OCI-LY1 (cell line): ENCODE measurements around the gene MS4A14.

ENCODE experiments used
- H2AFZ ChIP-seq: fragments of 200-600 bp; sonication (generic), shearing (Covaris generic); 2 replicates; pipeline ENCODE4 v1.6.0; 2014; ENCODE audit warnings: antibody characterized with exemption, mild to moderate bottlenecking, low read length
- H3F3A ChIP-seq: fragments of 200-600 bp; sonication (generic), shearing (Covaris generic); 2 replicates; pipeline ENCODE4 v1.6.0; 2014; ENCODE audit warnings: mild to moderate bottlenecking, antibody characterized with exemption, low read length, moderate library complexity; ENCODE audit not compliant: insufficient read depth
- H3K27ac ChIP-seq: fragments of 200-600 bp; sonication (generic); 2 replicates; pipeline ENCODE4 v1.5.1; 2014; ENCODE audit warnings: low read length, mixed run types, mild to moderate bottlenecking, low read depth; ENCODE audit not compliant: poor library complexity, severe bottlenecking
- H3K27me3 ChIP-seq: fragments of 200-600 bp; sonication (generic); 2 replicates; pipeline ENCODE4 v1.6.0; 2014; ENCODE audit warnings: antibody characterized with exemption, mild to moderate bottlenecking, low read length, moderate library complexity; ENCODE audit not compliant: insufficient read depth
- H3K36me3 ChIP-seq: fragments of 200-600 bp; sonication (generic); 2 replicates; pipeline ENCODE4 v1.6.1; 2014; ENCODE audit warnings: mild to moderate bottlenecking, antibody characterized with exemption, low read length, moderate library complexity, mixed read lengths; ENCODE audit not compliant: insufficient read depth
- H3K4me1 ChIP-seq: fragments of 200-600 bp; sonication (generic); 2 replicates; pipeline ENCODE4 v1.5.1; 2014; ENCODE audit warnings: mild to moderate bottlenecking, low read length, moderate library complexity; ENCODE audit not compliant: insufficient read depth, severe bottlenecking
- H3K4me2 ChIP-seq: fragments of 200-600 bp; sonication (generic), shearing (Covaris generic); 2 replicates; pipeline ENCODE4 v1.6.1; 2014; ENCODE audit warnings: low read length
- H3K4me3 ChIP-seq: fragments of 200-600 bp; sonication (generic); 2 replicates; pipeline ENCODE4 v1.5.1; 2014; ENCODE audit warnings: low read length, low read depth, mild to moderate bottlenecking, mixed read lengths; ENCODE audit not compliant: poor library complexity, severe bottlenecking
- H3K79me2 ChIP-seq: fragments of 200-600 bp; shearing (Covaris generic); 2 replicates; pipeline ENCODE4 v1.6.1; 2016; ENCODE audit warnings: mixed run types, low read length, mixed read lengths; ENCODE audit not compliant: insufficient read depth
- H3K9ac ChIP-seq: fragments of 200-600 bp; sonication (generic), shearing (Covaris generic); 2 replicates; pipeline ENCODE4 v1.6.1; 2014; ENCODE audit warnings: mild to moderate bottlenecking, low read length, mixed read lengths
- H3K9me2 ChIP-seq: fragments of 200-600 bp; sonication (generic), shearing (Covaris generic); 2 replicates; pipeline ENCODE4 v1.6.1; 2014; ENCODE audit warnings: low read depth, mild to moderate bottlenecking, low read length, mixed read lengths
- H3K9me3 ChIP-seq: fragments of 200-600 bp; shearing (Covaris generic); 2 replicates; pipeline ENCODE4 v1.6.1; 2014; ENCODE audit warnings: low read length, mixed read lengths
- H4K20me1 ChIP-seq: fragments of 200-600 bp; sonication (generic), shearing (Covaris generic); 2 replicates; pipeline ENCODE4 v1.6.0; 2016; ENCODE audit warnings: mild to moderate bottlenecking, low read length; ENCODE audit not compliant: insufficient read depth
- EZH2 ChIP-seq: fragments of 200-600 bp; sonication (generic), shearing (Covaris generic); IDR thresholded peaks from 2 replicates; pipeline ENCODE4 v1.8.0; 2017; ENCODE audit warnings: borderline replicate concordance, mixed run types, mild to moderate bottlenecking, antibody characterized with exemption, low read length, moderate library complexity, mixed read lengths
- TF ChIP-seq, protein P1 (sequence below): fragments of 200-600 bp; sonication (generic), shearing (Covaris generic); IDR thresholded peaks from 2 replicates; pipeline ENCODE4 v1.5.1; 2017; ENCODE audit warnings: mild to moderate bottlenecking, antibody characterized with exemption, low read length, moderate library complexity, mixed read lengths

Gene MS4A14

GRCh38 chr11:60370811-60371298 lies 25.4 kb upstream of the MS4A14 start:
- H3K36me3 ChIP-seq, result no peaks in the 10 kb centered on the region
- H2AFZ ChIP-seq, result no peak overlapping the region
- H3F3A ChIP-seq, result no peaks in the 10 kb centered on the region
- H3K9me2 ChIP-seq, result no peaks in the 10 kb centered on the region
- no peak overlapping the region for H3K9ac ChIP-seq
- H3K27me3 ChIP-seq, result no peaks in the 10 kb centered on the region
- no peaks in the 10 kb centered on the region for H3K9me3 ChIP-seq
- H3K79me2 ChIP-seq, result no peaks in the 10 kb centered on the region
- no peak overlapping the region for H3K4me3 ChIP-seq
- no peak overlapping the region for H3K4me2 ChIP-seq
- no peak overlapping the region for H3K27ac ChIP-seq
- peaks cover 10% of the 10 kb centered on the region for H3K4me1 ChIP-seq
- TF ChIP-seq, protein P1, sequence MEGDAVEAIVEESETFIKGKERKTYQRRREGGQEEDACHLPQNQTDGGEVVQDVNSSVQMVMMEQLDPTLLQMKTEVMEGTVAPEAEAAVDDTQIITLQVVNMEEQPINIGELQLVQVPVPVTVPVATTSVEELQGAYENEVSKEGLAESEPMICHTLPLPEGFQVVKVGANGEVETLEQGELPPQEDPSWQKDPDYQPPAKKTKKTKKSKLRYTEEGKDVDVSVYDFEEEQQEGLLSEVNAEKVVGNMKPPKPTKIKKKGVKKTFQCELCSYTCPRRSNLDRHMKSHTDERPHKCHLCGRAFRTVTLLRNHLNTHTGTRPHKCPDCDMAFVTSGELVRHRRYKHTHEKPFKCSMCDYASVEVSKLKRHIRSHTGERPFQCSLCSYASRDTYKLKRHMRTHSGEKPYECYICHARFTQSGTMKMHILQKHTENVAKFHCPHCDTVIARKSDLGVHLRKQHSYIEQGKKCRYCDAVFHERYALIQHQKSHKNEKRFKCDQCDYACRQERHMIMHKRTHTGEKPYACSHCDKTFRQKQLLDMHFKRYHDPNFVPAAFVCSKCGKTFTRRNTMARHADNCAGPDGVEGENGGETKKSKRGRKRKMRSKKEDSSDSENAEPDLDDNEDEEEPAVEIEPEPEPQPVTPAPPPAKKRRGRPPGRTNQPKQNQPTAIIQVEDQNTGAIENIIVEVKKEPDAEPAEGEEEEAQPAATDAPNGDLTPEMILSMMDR, result no peak
- no peaks in the 10 kb centered on the region for H4K20me1 ChIP-seq

DNA sequence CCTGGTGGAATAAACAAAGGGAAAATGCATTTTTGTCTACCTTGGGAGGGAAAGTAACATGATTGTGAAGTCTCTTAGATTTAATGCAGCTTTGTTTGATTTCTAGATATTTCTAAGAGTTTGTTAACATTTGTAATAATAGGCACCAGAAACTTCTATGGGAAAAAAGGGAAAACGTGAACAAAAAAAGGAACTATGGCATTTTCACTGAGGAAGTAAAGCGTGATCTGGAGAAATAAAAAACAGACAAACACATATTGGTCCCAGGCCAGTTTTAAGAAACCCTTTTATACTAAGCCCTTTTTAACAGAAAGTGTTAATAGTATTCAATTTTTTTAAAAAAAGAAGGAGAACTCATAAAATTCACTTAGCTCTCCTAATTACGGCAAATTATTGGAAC lies 24.9 kb upstream of the MS4A14 start:
- H3K9me3 ChIP-seq, result no peaks in the 10 kb centered on the region
- H4K20me1 ChIP-seq, result no peaks in the 10 kb centered on the region
- H3K27me3 ChIP-seq, result no peaks in the 10 kb centered on the region
- no peak overlapping the region for H3K27ac ChIP-seq
- peaks cover 10% of the 10 kb centered on the region for H3K4me1 ChIP-seq
- H2AFZ ChIP-seq, result no peak overlapping the region
- H3K79me2 ChIP-seq, result no peaks in the 10 kb centered on the region
- H3F3A ChIP-seq, result no peaks in the 10 kb centered on the region
- no peaks in the 10 kb centered on the region for H3K9me2 ChIP-seq
- no peaks in the 10 kb centered on the region for H3K36me3 ChIP-seq
- TF ChIP-seq, protein P1, result no peak
- TF ChIP-seq EZH2, result no peak
- H3K4me3 ChIP-seq, result no peak overlapping the region
- no peak overlapping the region for H3K4me2 ChIP-seq
- H3K9ac ChIP-seq, result no peak overlapping the region

- H3F3A ChIP-seq, result no peaks in the 10 kb centered on the region
- H3K4me1 ChIP-seq, result peaks cover 7% of the 10 kb centered on the region
- H3K36me3 ChIP-seq, result no peaks in the 10 kb centered on the region
- no peaks in the 10 kb centered on the region for H3K9me3 ChIP-seq
- no peaks in the 10 kb centered on the region for H4K20me1 ChIP-seq
- no peaks in the 10 kb centered on the region for H3K9me2 ChIP-seq
- H2AFZ ChIP-seq, result no peak overlapping the region
- no peak for TF ChIP-seq EZH2
- TF ChIP-seq, protein P1, result no peak
- no peaks in the 10 kb centered on the region for H3K27me3 ChIP-seq
- H3K79me2 ChIP-seq, result no peaks in the 10 kb centered on the region
- no peak overlapping the region for H3K27ac ChIP-seq
- no peak overlapping the region for H3K9ac ChIP-seq
- no peak overlapping the region for H3K4me3 ChIP-seq
- no peak overlapping the region for H3K4me2 ChIP-seq
Observed at GRCh38 chr11:60371854-60372253, 24.4 kb upstream of the MS4A14 start.
